GM21619 (cell line): ENCODE results near the gene ZNF280C.
"Not testable (repeated sequence)": the region's sequence is repeated elsewhere in the genome, so short reads cannot be mapped to it uniquely, and the experiment has no call there.

Experiments used
- ATAC-seq: cut with Tn5 transposase; IDR thresholded peaks from one replicate; pipeline ENCODE4 v1.9.1; 2021; ENCODE audit not compliant: unreplicated experiment

ZNF280C gene

GRCh38 chrX:130261296-130261893 lies 7.3 kb downstream of the ZNF280C start:
- ATAC-seq = no peak

GRCh38 chrX:130260316-130260715 lies 8.4 kb downstream of the ZNF280C start:
- no peak for ATAC-seq

DNA sequence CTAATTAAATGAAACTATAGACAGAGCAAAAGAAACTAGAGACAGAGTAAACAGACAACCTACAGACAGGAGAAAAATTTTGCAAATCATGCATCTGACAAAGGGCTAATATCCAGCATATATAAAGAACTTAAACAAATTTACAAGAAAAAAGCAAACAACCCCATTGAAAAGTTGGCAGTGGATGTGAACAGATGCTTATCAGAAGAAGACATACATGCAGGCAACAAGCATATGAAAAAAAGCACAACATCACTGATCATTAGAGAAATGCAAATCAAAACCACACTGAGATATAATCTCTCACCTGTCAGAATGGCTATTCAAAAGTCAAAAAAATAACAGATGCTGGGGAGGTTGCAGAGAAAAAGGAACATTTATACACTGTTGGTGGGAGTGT lies 14.8 kb downstream of the ZNF280C start:
- no peak for ATAC-seq

GRCh38 chrX:130251671-130252070 lies 17.0 kb downstream of the ZNF280C start:
- ATAC-seq = no peak

GRCh38 chrX:130247996-130248395 lies 20.7 kb downstream of the ZNF280C start:
- no peak for ATAC-seq

- ATAC-seq = no peak
Observed at GRCh38 chrX:130246084-130246483, 22.6 kb downstream of the ZNF280C start.

GRCh38 chrX:130245441-130245840 lies 23.3 kb downstream of the ZNF280C start:
- no peak for ATAC-seq

DNA sequence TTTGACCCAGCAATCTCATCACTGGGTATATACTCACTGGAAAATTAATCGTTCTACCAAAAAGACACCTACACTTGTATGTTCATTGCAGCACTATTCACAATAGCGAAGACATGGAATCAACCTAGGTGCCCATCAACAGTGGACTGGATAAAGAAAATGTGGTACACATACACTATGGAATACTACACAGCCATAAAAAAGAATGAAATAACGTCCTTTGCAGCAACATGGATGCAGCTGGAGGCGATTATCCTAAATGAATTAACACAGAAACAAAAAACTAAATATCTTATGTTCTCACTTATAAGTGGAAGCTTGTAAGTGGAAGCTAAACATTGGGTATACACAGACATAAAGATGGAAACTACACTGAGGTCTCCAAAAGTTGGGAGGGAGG lies 37.5 kb downstream of the ZNF280C start:
- not testable (repeated sequence) for ATAC-seq

DNA sequence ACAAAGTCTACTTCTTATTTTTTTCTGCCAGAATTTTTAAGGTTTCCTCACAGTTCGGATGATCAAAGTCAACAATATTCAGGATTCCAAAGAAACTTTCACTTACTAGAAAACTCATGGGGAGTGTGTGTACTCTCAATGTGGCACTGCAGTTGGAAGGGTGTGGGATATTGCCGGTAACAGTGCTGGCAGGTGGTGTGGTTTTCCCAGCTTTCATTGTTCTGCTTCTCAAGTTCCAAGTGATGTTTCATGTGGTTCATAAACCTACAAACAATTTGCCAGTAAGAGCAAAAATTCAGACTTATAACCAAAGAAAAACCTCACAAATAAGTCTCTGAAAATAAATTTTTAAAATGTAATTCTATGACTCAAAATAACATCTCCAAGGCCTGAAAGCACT lies 39.8 kb downstream of the ZNF280C start:
- ATAC-seq = no peak

DNA sequence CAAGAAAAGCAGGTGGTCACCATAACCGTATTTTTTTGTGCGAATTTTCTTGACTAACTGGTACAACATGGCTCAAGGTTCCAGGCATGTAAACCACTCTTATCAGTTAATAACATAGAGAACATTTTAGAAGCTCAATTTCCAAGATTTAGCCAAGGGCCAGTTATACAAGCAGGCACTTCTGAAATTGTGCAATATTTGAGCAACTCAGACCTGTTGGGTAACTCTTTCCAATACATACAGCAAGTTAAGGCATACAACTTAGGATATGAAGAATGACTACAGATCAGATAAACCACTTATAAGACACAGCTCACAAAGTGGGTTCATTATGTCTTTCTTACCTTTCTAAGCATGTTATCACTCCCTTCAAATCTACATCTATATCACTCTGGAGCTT lies 43.9 kb downstream of the ZNF280C start:
- ATAC-seq = no peak

DNA sequence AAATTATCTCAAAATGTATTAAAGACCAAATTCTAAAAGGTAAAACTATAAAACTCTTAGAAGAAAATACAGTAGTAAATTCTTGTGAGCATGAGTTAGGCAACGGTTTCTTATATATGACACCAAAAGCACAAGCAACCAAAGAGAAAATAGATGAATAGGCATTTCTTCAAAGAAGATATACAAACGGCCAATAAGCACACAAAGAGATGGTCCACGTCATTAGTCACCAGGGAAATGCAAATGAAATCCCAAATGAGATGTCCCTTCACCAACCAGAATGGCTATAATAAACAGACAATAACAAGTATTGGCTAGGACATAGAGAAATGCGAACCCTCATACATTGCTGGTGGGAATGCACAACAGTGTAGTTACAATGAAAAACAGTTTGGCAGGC lies 52.4 kb downstream of the ZNF280C start:
- ATAC-seq = no peak

DNA sequence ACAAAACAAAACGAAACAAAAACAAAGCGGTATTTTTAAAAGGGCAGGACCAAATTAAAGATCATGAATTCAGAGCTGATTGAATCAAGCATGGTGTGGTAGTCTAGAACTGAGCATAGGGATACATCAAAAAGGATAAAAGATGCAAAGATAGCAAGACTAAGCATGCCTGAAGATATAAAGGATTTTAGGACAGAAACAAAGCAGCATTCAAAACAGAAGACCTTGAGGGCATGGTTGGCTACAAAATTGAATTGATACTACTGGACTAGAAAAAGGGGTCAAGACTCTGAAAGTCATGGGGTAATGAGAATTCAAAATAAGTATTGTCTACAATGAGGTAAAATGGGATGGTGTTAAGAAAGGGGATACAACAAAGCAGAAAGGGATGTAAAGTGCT lies 55.3 kb downstream of the ZNF280C start:
- ATAC-seq = no peak

DNA sequence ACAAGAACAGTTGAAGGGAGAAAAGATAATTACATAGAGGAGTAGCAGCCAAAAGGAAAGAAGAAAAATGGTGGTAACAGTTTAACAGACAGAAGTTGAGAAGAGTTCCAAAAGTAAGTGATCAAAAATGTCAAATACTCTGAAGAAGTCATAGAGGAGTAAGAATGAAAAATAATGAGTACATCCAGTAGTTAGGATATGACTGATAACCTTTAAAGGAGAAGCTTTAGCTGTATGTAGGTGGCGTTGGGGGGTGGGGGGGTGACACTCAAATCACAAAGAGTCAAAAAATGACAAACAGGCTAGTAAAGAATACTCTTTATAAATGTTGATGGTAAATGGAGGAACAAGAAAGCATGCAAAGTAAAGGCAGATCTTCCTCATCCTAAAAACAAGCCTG lies 56.3 kb downstream of the ZNF280C start:
- ATAC-seq = no peak

- no peak for ATAC-seq
Observed at GRCh38 chrX:130211415-130212186, 57.1 kb downstream of the ZNF280C start.

DNA sequence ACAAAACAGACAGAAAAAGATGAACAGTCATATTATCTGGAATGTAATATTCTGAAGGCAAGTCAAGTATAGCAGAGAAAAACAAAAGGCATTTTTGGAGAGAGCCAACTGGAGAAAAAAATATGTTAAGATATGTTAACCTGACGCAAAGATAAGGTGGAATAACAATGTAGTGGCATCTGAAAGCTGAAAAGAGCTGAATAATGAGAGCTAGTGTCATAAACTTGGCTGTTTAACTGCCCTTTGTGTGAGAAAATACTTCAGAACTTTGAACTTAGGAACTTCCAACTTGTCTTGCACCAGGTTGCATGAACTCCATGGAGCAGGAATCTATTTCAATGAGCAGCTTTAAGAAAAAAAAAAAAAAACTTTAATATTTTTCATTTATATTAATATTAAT lies 64.1 kb downstream of the ZNF280C start:
- no peak for ATAC-seq

DNA sequence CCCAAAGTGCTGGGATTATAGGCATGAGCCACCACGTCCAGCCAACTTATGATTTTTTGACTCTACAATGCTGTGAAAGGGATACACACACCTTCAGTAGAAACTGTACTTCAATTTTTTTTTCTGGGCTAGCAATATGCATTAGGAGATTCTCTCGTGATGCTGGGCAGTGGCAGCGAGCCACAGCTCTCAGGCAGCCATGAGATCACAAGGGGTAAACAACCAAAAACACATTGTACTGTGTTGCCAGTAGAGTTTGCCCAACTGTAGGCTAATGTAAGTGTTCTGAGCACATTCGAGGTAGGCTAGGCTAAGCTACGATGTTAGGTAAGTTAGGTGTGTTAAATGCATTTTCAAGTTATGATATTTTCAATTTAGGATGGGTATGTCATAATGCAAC lies 71.2 kb downstream of the ZNF280C start:
- ATAC-seq = no peak

- no peak for ATAC-seq
Observed at GRCh38 chrX:130196466-130196865, 72.2 kb downstream of the ZNF280C start.

DNA sequence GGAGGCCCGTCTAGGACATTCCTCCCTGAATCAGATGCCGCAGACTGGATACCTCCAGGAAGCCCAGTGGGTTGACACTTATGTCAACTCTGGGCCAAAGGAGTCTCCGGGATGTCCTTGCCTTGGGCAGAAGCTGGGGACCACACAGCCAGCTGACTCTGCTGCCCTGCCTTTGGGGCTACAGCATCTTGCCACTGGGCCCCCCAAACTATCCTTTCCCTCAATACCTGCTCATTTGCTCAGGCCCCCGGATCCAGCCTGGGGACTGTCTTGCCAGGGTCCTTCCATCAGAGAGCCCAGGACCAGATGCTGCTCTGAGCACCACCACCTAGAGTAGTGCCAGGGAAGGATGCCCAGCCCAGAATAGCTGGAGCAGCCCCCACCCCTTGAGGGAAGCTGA lies 77.9 kb downstream of the ZNF280C start:
- no peak for ATAC-seq

- ATAC-seq = no peak
Observed at GRCh38 chrX:130186651-130187050, 82.0 kb downstream of the ZNF280C start.

DNA sequence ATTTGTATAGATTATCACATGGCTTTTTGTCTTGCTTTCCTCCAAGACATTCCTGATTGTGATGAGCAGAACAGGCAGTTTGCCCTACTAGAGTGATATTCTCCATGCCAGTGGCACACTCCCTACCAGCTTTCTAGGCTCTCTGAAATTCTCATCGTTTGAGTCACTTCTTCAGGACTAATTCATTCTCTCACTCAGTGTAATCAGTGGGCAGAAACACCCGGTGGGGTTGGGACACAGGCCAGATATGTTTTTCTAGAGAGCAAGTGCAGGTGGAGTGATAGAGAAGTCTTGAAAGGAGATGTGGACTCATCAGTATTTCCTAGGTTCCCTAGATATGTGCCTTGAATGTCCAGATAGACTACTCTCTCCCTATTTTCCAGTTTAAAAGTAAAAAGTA lies 83.8 kb downstream of the ZNF280C start:
- ATAC-seq = no peak

GRCh38 chrX:130184168-130184567 lies 84.5 kb downstream of the ZNF280C start:
- ATAC-seq = no peak

GRCh38 chrX:130179579-130180215 lies 89.0 kb downstream of the ZNF280C start:
- no peak for ATAC-seq
